WTC11 (cell line): Measurements from ENCODE around the gene PHF13. TPM values are rescaled to one million over a fixed set of nuclear protein-coding genes. Genes with fewer than 3 reads are reported as not detected.

Experiments
- ATAC-seq: fragments of 200-7000 bp; cut with Tn5 transposase; 2 replicates; pipeline ENCODE4 v1.10.0; 2021; ENCODE audit warnings: mild to moderate bottlenecking, moderate library complexity
- CTCF ChIA-PET: fragments of 300-600 bp; sonication (Branson Sonifier 250); formaldehyde crosslinking; loops from one replicate; lab custom pipeline; 2021; ENCODE audit warnings: antibody characterized with exemption; lab: Charles Lee
- POLR2A ChIA-PET: fragments of 350-600 bp; sonication (Branson Sonifier 250); formaldehyde crosslinking; loops from one replicate; lab custom pipeline; 2021; ENCODE audit warnings: antibody characterized with exemption; lab: Charles Lee
- DNase-seq: peaks from one replicate; pipeline ENCODE4 v3.0.0; 2021; ENCODE audit warnings: low spot score
- H3K27ac Mint-ChIP-seq: 2 replicates; pipeline ENCODE4 v1.8.0; 2021; ENCODE audit warnings: mixed read lengths
- H3K27me3 Mint-ChIP-seq: 2 replicates; pipeline ENCODE4 v1.8.0; 2021; ENCODE audit warnings: low read depth, mild to moderate bottlenecking, moderate library complexity, mixed read lengths
- H3K36me3 Mint-ChIP-seq: 2 replicates; pipeline ENCODE4 v1.8.0; 2021; ENCODE audit warnings: mixed read lengths
- H3K4me1 Mint-ChIP-seq: 2 replicates; pipeline ENCODE4 v1.8.0; 2022; ENCODE audit warnings: mixed read lengths
- H3K4me3 Mint-ChIP-seq: 2 replicates; pipeline ENCODE4 v1.8.0; 2021; ENCODE audit warnings: mild to moderate bottlenecking, moderate library complexity, mixed read lengths
- H3K9me3 Mint-ChIP-seq: 2 replicates; pipeline ENCODE4 v1.8.0; 2021; ENCODE audit warnings: mixed read lengths
- E2F1 ChIP-seq: sonication (generic); formaldehyde crosslinking; IDR thresholded peaks from 2 replicates; pipeline ENCODE4 v1.8.0; 2022; ENCODE audit warnings: mild to moderate bottlenecking, missing genetic modification reagents
- ELF4 ChIP-seq: sonication (generic); formaldehyde crosslinking; IDR thresholded peaks from 2 replicates; pipeline ENCODE4 v1.8.1; 2022; ENCODE audit warnings: low read depth, mild to moderate bottlenecking, moderate library complexity, missing genetic modification reagents
- IRF1 ChIP-seq: sonication (generic); formaldehyde crosslinking; IDR thresholded peaks from 2 replicates; pipeline ENCODE4 v1.8.0; 2023; ENCODE audit warnings: missing genetic modification reagents
- JAZF1 ChIP-seq: fragments of 250-450 bp; sonication (Bioruptor Pico); IDR thresholded peaks from 2 replicates; pipeline ENCODE4 v1.9.0; 2021; ENCODE audit warnings: moderate library complexity, mild to moderate bottlenecking, inconsistent platforms
- KAT7 ChIP-seq: sonication (generic); formaldehyde crosslinking; IDR thresholded peaks from 2 replicates; pipeline ENCODE4 v1.8.1; 2023; ENCODE audit warnings: missing genetic modification reagents, mild to moderate bottlenecking, borderline replicate concordance
- NFE2L1 ChIP-seq: sonication (generic); formaldehyde crosslinking; IDR thresholded peaks from 2 replicates; pipeline ENCODE4 v1.8.1; 2023; ENCODE audit warnings: missing genetic modification reagents
- TP53 ChIP-seq: sonication (generic); formaldehyde crosslinking; IDR thresholded peaks from 2 replicates; pipeline ENCODE4 v1.8.1; 2023; ENCODE audit warnings: mild to moderate bottlenecking, missing genetic modification reagents
- ZNF232 ChIP-seq: sonication (generic); formaldehyde crosslinking; IDR thresholded peaks from 2 replicates; pipeline ENCODE4 v1.8.0; 2022; ENCODE audit warnings: mild to moderate bottlenecking, missing genetic modification reagents
- ZNF281 ChIP-seq: sonication (generic); formaldehyde crosslinking; IDR thresholded peaks from 2 replicates; pipeline ENCODE4 v1.8.0; 2023; ENCODE audit warnings: mild to moderate bottlenecking, missing genetic modification reagents
- ZNF317 ChIP-seq: sonication (generic); formaldehyde crosslinking; IDR thresholded peaks from 2 replicates; pipeline ENCODE4 v1.8.1; 2023; ENCODE audit warnings: low read depth, mild to moderate bottlenecking, moderate library complexity, missing genetic modification reagents, borderline replicate concordance
- ZNF396 ChIP-seq: fragments of 250-450 bp; sonication (Bioruptor Pico); IDR thresholded peaks from 2 replicates; pipeline ENCODE4 v1.8.0; 2021; ENCODE audit warnings: mild to moderate bottlenecking, moderate library complexity, borderline replicate concordance
- ZNF416 ChIP-seq: fragments of 250-450 bp; sonication (Bioruptor Pico); IDR thresholded peaks from 2 replicates; pipeline ENCODE4 v1.9.0; 2021; ENCODE audit warnings: mild to moderate bottlenecking, inconsistent platforms
- total RNA-seq: library from RNA; stranded (reverse); gene quantifications from 3 replicates; pipeline ENCODE4 v1.2.3, GENCODE V29; 2021
- TF ChIP-seq, protein P1 (sequence below): sonication (generic); formaldehyde crosslinking; IDR thresholded peaks from 2 replicates; pipeline ENCODE4 v1.8.1; 2023; ENCODE audit warnings: mild to moderate bottlenecking, missing genetic modification reagents, borderline replicate concordance
- TF ChIP-seq, protein P2 (sequence below): sonication (generic); formaldehyde crosslinking; IDR thresholded peaks from 2 replicates; pipeline ENCODE4 v1.8.1; 2022; ENCODE audit warnings: missing genetic modification reagents, borderline replicate concordance

Gene PHF13
- total RNA-seq, 1 experiment from 2014 or later = 39.6 TPM

DNA sequence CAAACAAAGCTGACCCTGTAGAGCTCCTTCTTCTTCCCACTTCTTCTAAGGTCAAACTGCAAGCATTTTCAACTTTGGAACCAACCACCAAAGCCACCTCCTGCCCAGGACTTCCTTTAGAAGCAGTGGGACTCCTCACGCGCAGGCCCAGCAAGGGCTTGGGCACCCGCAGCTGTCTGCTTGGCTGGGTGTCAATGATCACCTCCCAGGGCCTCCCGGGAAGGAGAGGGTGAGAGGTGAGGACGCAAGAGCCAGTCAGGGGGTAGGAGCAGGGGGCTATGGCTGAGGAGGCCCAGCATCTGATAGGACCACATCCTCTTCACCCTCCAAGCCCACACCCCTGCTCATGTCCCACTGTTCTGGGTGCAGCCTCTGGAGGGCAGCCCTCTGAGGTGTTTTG lies 21.1 kb upstream of the PHF13 start:
- H3K36me3 Mint-ChIP-seq = peaks cover 30% of the 10 kb centered on the region
- H3K27me3 Mint-ChIP-seq = no peaks in the 10 kb centered on the region
- no peaks in the 10 kb centered on the region for H3K4me1 Mint-ChIP-seq
- H3K27ac Mint-ChIP-seq = no peak overlapping the region
- ATAC-seq (no peak), DNase-seq (no peak)
- no peak overlapping the region for H3K4me3 Mint-ChIP-seq
- TF ChIP-seq, protein P1, sequence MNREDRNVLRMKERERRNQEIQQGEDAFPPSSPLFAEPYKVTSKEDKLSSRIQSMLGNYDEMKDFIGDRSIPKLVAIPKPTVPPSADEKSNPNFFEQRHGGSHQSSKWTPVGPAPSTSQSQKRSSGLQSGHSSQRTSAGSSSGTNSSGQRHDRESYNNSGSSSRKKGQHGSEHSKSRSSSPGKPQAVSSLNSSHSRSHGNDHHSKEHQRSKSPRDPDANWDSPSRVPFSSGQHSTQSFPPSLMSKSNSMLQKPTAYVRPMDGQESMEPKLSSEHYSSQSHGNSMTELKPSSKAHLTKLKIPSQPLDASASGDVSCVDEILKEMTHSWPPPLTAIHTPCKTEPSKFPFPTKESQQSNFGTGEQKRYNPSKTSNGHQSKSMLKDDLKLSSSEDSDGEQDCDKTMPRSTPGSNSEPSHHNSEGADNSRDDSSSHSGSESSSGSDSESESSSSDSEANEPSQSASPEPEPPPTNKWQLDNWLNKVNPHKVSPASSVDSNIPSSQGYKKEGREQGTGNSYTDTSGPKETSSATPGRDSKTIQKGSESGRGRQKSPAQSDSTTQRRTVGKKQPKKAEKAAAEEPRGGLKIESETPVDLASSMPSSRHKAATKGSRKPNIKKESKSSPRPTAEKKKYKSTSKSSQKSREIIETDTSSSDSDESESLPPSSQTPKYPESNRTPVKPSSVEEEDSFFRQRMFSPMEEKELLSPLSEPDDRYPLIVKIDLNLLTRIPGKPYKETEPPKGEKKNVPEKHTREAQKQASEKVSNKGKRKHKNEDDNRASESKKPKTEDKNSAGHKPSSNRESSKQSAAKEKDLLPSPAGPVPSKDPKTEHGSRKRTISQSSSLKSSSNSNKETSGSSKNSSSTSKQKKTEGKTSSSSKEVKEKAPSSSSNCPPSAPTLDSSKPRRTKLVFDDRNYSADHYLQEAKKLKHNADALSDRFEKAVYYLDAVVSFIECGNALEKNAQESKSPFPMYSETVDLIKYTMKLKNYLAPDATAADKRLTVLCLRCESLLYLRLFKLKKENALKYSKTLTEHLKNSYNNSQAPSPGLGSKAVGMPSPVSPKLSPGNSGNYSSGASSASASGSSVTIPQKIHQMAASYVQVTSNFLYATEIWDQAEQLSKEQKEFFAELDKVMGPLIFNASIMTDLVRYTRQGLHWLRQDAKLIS (CRISPR knock-in tag) = no peak
- TF ChIP-seq TP53 (CRISPR knock-in tag) (no peak), NFE2L1 (CRISPR knock-in tag) (no peak), ZNF317 (CRISPR knock-in tag) (no peak), IRF1 (CRISPR knock-in tag) (no peak), KAT7 (CRISPR knock-in tag) (no peak)
- TF ChIP-seq, protein P2, sequence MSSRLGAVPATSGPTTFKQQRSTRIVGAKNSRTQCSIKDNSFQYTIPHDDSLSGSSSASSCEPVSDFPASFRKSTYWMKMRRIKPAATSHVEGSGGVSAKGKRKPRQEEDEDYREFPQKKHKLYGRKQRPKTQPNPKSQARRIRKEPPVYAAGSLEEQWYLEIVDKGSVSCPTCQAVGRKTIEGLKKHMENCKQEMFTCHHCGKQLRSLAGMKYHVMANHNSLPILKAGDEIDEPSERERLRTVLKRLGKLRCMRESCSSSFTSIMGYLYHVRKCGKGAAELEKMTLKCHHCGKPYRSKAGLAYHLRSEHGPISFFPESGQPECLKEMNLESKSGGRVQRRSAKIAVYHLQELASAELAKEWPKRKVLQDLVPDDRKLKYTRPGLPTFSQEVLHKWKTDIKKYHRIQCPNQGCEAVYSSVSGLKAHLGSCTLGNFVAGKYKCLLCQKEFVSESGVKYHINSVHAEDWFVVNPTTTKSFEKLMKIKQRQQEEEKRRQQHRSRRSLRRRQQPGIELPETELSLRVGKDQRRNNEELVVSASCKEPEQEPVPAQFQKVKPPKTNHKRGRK (CRISPR knock-in tag) = no peak
- POLR2A ChIA-PET = no interaction called here
- CTCF ChIA-PET = no interaction called here
- no peaks in the 10 kb centered on the region for H3K9me3 Mint-ChIP-seq

DNA sequence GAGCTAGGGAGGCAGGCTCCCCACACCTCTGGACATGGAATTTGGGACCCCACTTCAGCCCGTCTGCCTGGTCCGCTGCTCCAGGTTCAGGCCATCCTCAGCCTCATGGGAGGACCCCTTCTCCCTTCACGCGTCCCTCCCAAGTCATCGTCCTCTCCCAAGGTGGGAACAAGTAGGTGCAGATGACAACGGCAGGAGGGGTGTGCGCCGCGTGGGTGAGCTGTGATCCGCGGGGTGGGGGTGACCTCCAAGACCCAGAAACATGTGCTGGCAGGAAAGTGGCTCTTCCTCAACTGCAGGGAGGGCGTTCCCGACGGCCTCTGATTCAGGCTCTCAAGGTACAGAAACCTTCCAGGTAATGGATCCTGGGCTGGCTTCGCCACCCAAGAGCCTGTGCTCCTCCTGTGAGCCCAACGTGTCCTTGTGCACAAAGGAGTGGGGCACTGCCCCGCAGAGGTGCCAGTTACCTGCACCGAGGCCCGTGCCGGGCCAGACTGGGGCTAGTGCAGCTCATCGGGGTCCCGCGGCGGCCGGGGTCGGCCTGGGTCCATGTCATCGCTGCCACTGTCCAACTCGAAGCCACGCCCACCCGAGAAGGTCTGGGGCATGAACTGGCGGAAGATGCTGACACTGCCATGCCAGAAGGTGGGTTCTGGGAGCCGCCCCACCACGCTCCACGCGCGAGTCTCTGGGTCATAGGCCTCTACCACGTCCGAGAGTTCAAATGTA lies 20.5 kb upstream of the PHF13 start:
- Mint-ChIP-seq H3K9me3 (no peaks in the 10 kb centered on the region), H3K4me1 (no peaks in the 10 kb centered on the region), H3K27me3 (no peaks in the 10 kb centered on the region), H3K4me3 (no peak overlapping the region), H3K27ac (no peak overlapping the region), H3K36me3 (peaks cover 30% of the 10 kb centered on the region)
- ChIA-PET CTCF (no interaction called here), POLR2A (no interaction called here)
- DNase-seq (no peak), ATAC-seq (no peak)
- TF ChIP-seq E2F1 (CRISPR knock-in tag) = no peak
- TF ChIP-seq ZNF396 = no peak
- no peak for TF ChIP-seq ZNF281 (CRISPR knock-in tag)
- TF ChIP-seq, protein P1 (CRISPR knock-in tag) = no peak
- no peak for TF ChIP-seq ELF4
- no peak for TF ChIP-seq ZNF232 (CRISPR knock-in tag)
- no peak for TF ChIP-seq JAZF1
- no peak for TF ChIP-seq ZNF416 (CRISPR knock-in tag)
